ENCODE measurements around the gene TMEM178B. TPM values are rescaled to one million over a fixed set of nuclear protein-coding genes. Genes with fewer than 3 reads are reported as not detected.

The TMEM178B gene
- total RNA-seq, 2 donors from 2014 or later, result 1.7 to 4.1 TPM

DNA sequence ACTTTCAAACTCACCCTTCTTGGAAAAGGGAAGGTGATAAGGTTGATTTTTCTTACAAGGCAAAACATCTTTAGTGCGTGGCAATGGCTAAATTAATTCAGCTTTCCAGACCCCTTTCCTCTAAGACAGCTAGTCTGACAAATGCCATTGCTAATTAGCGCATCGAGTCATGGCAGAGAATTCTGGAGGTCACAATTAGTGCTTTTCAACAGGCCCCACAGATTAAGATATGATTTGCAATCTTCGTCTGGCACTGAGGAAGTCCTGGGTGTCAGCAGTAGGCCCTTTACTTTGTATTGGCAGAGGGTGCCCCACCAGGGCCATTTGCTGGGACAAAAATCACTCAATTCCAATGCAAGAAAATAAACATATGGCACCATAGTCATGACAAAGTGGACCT, 288.1 kb downstream of the TMEM178B start:
- H3K4me1 Mint-ChIP-seq, result peaks cover 37% of the 10 kb centered on the region
- Histone ChIP-seq H3K9ac (ENCODE audit: extremely low read depth, low read length, poor library complexity, severe bottlenecking) (no peak overlapping the region), H3K4me3 (ENCODE audit: low read length) (no peak overlapping the region), H3K36me3 (ENCODE audit: control insufficient read depth, insufficient read depth, low read length) (no peaks in the 10 kb centered on the region), H3K9me3 (ENCODE audit: control insufficient read depth, low read length) (no peaks in the 10 kb centered on the region), H3K27me3 (ENCODE audit: control insufficient read depth, insufficient read depth, low read length, poor library complexity, severe bottlenecking) (peaks cover 6% of the 10 kb centered on the region), H3K4me1 (ENCODE audit: control insufficient read depth, insufficient read depth, low read length) (peaks cover 22% of the 10 kb centered on the region), H3K27ac (ENCODE audit: low read depth, low read length) (no peak overlapping the region)
- TF ChIP-seq, protein P1, sequence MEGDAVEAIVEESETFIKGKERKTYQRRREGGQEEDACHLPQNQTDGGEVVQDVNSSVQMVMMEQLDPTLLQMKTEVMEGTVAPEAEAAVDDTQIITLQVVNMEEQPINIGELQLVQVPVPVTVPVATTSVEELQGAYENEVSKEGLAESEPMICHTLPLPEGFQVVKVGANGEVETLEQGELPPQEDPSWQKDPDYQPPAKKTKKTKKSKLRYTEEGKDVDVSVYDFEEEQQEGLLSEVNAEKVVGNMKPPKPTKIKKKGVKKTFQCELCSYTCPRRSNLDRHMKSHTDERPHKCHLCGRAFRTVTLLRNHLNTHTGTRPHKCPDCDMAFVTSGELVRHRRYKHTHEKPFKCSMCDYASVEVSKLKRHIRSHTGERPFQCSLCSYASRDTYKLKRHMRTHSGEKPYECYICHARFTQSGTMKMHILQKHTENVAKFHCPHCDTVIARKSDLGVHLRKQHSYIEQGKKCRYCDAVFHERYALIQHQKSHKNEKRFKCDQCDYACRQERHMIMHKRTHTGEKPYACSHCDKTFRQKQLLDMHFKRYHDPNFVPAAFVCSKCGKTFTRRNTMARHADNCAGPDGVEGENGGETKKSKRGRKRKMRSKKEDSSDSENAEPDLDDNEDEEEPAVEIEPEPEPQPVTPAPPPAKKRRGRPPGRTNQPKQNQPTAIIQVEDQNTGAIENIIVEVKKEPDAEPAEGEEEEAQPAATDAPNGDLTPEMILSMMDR (conservative IDR thresholded peaks at IDR 0.05), result no peak
- WGBS, 2 experiments (ENCODE audit: insufficient coverage in 1 of 2, insufficient read length in 1 of 2), result 90 to 92% methylated on average over 4 of the region's 4 CpGs
- H3K27me3 Mint-ChIP-seq (ENCODE audit: insufficient read depth), result no peaks in the 10 kb centered on the region
- no peak for DNase-seq
- H3K36me3 Mint-ChIP-seq (ENCODE audit: low read depth), result no peaks in the 10 kb centered on the region
- H3K9me3 Mint-ChIP-seq, result no peaks in the 10 kb centered on the region
- H3K27ac Mint-ChIP-seq, result no peak overlapping the region
- H3K4me3 Mint-ChIP-seq, result no peak overlapping the region

DNA sequence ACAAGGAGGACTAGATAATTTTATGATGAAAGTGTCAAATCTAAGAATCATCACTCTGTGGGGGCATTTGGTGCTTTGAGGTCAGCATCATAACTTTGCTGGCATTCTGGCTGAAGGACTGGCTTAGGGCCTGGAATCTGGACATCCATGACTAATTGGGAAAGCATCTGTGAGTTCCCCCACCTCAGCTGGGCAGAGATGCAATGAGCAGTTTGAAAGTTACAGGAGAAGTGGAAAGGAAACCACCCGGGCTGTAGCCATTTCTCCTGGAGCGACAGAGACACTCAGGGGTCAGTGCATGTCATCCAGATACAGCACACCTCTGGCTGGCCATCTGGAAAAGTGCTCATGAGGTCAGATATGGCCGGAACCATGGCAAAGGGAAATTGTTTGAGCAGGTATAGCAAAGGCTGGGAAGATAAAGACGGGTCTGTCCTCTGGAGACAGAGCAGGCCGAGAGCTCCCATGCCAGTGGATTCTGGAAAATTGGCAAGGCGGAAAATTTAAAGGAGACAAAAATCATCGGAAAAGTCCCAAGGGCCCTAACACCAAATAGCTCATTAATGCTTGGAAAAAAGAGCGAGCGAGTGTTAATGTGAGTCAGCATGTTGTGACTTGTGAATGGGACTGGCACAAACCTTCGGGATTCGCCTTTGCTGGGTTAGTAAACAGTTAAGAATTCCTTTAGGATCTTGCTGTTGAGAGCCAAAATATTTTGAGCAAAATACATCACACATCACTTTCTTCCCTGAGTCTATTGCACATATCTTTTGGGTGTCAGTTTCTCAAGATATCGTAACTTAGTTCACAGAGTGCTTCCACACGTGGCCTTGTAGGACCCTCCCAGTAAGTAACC, 288.9 kb downstream of the TMEM178B start:
- Mint-ChIP-seq H3K9me3 (no peaks in the 10 kb centered on the region), H3K4me1 (peaks cover 42% of the 10 kb centered on the region), H3K27me3 (ENCODE audit: insufficient read depth) (no peaks in the 10 kb centered on the region), H3K27ac (peak overlapping the region; percentile 75), H3K36me3 (ENCODE audit: low read depth) (no peaks in the 10 kb centered on the region), H3K4me3 (no peak overlapping the region)
- TF ChIP-seq, protein P1 (conservative IDR thresholded peaks at IDR 0.05), result no peak
- H3K4me1 ChIP-seq (ENCODE audit: control insufficient read depth, insufficient read depth, low read length), result peaks cover 22% of the 10 kb centered on the region
- H3K9ac ChIP-seq (ENCODE audit: extremely low read depth, low read length, poor library complexity, severe bottlenecking), result no peak overlapping the region
- peak; percentile 61 for DNase-seq
- no peaks in the 10 kb centered on the region for H3K9me3 ChIP-seq (ENCODE audit: control insufficient read depth, low read length)
- peak overlapping the region; percentile 29 for H3K27ac ChIP-seq (ENCODE audit: low read depth, low read length)
- H3K36me3 ChIP-seq (ENCODE audit: control insufficient read depth, insufficient read depth, low read length), result no peaks in the 10 kb centered on the region
- no peak overlapping the region for H3K4me3 ChIP-seq (ENCODE audit: low read length)
- peaks cover 5% of the 10 kb centered on the region for H3K27me3 ChIP-seq (ENCODE audit: control insufficient read depth, insufficient read depth, low read length, poor library complexity, severe bottlenecking)
- WGBS, 2 experiments (ENCODE audit: insufficient coverage in 1 of 2, insufficient read length in 1 of 2), result 79 to 90% methylated on average over 10 to 13 of the region's 13 CpGs

DNA sequence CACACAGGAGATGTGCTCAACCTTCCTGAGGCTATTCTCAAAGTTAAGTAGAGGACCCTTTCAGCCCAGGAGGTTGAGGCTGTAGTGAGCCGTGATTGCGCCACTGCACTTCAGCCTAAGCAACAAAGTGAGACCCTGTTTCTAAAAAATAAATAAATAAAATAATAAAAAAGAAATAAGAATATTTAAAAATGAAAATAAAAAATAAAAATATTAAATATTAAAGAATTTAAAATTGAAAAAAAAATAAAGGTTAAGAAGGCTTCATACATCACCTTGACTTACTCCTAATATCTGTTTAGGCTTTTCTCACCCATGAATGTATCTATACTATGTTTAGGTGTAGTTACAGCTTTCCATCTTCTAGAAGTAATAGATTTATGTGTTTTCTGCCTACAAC, 289.9 kb downstream of the TMEM178B start:
- H3K4me3 Mint-ChIP-seq, result no peak overlapping the region
- Histone ChIP-seq H3K9me3 (ENCODE audit: control insufficient read depth, low read length) (no peaks in the 10 kb centered on the region), H3K4me3 (ENCODE audit: low read length) (no peak overlapping the region), H3K9ac (ENCODE audit: extremely low read depth, low read length, poor library complexity, severe bottlenecking) (no peak overlapping the region), H3K36me3 (ENCODE audit: control insufficient read depth, insufficient read depth, low read length) (no peaks in the 10 kb centered on the region), H3K27me3 (ENCODE audit: control insufficient read depth, insufficient read depth, low read length, poor library complexity, severe bottlenecking) (no peaks in the 10 kb centered on the region), H3K27ac (ENCODE audit: low read depth, low read length) (no peak overlapping the region), H3K4me1 (ENCODE audit: control insufficient read depth, insufficient read depth, low read length) (peaks cover 20% of the 10 kb centered on the region)
- H3K36me3 Mint-ChIP-seq (ENCODE audit: low read depth), result no peaks in the 10 kb centered on the region
- no peaks in the 10 kb centered on the region for H3K9me3 Mint-ChIP-seq
- H3K27me3 Mint-ChIP-seq (ENCODE audit: insufficient read depth), result no peaks in the 10 kb centered on the region
- TF ChIP-seq, protein P1 (conservative IDR thresholded peaks at IDR 0.05), result no peak
- WGBS, 2 experiments (ENCODE audit: insufficient coverage in 1 of 2, insufficient read length in 1 of 2), result 93% methylated on average over 2 of the region's 2 CpGs; no CpG with 5 or more reads in 1 of the 2 experiments
- no peak for DNase-seq
- H3K4me1 Mint-ChIP-seq, result peaks cover 36% of the 10 kb centered on the region
- no peak overlapping the region for H3K27ac Mint-ChIP-seq
